Peyer's patch (tissue), 4 donors: Measurements from ENCODE around the gene THEMIS2.

ENCODE experiments used
- POLR2A ChIP-seq, 2 donors: fragments of 450-650 bp; IDR thresholded peaks; one replicate each; pipeline ENCODE4 v1.5.1; 2017; ENCODE audit warnings: antibody characterized with exemption in 2 of 2, mild to moderate bottlenecking in 2 of 2, moderate library complexity in 2 of 2
- TF ChIP-seq, protein P1 (sequence below), 6 experiments: fragments of 450-650 bp in 4 of 6; fragments of 200-600 bp in 2 of 6; sonication (generic) in 1 of 6; IDR thresholded peaks; one replicate each; pipeline ENCODE4 v1.5.1; 2017 to 2019; ENCODE audit warnings: antibody characterized with exemption in 6 of 6, mild to moderate bottlenecking in 3 of 6, moderate library complexity in 1 of 6

DNA sequence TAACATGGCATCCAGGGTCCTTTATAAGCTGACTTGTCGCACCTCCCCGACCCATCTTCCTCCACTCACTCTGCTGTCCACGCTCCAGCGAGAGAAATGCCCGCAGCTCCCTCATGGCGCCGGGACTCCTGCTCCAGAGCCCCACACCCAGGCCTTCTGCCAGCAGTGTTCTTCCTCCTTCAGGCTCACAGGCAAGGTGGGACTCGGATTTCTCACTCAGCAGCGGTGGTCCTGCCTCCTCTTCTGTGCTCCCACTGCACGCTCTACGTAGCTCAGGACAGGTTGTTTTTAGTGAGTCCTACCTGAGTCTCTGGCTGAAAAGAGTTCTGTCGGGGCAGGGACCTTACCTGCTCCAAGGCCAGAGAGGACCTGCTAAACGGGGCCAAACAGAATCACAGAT is 11.2 kb downstream of the THEMIS2 start:
- TF ChIP-seq, protein P1, sequence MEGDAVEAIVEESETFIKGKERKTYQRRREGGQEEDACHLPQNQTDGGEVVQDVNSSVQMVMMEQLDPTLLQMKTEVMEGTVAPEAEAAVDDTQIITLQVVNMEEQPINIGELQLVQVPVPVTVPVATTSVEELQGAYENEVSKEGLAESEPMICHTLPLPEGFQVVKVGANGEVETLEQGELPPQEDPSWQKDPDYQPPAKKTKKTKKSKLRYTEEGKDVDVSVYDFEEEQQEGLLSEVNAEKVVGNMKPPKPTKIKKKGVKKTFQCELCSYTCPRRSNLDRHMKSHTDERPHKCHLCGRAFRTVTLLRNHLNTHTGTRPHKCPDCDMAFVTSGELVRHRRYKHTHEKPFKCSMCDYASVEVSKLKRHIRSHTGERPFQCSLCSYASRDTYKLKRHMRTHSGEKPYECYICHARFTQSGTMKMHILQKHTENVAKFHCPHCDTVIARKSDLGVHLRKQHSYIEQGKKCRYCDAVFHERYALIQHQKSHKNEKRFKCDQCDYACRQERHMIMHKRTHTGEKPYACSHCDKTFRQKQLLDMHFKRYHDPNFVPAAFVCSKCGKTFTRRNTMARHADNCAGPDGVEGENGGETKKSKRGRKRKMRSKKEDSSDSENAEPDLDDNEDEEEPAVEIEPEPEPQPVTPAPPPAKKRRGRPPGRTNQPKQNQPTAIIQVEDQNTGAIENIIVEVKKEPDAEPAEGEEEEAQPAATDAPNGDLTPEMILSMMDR (IDR thresholded peaks at IDR 0.05) = no peak
- no peak for TF ChIP-seq POLR2A (IDR thresholded peaks at IDR 0.05)
